CD4-positive, alpha-beta T cell treated with Interleukin-21 for 1 hour (primary cell): ENCODE data around the gene HEATR5A.
"Not testable (repeated sequence)": the region's sequence is repeated elsewhere in the genome, so short reads cannot be mapped to it uniquely, and the experiment has no call there.

Experiments
- DNase-seq: peaks from one replicate; pipeline ENCODE4 v3.0.0-alpha.2; 2020

HEATR5A gene

GRCh38 chr14:31320922-31321766 lies 99.2 kb downstream of the HEATR5A start:
- no peak for DNase-seq

GRCh38 chr14:31320216-31320615 lies 100.1 kb downstream of the HEATR5A start:
- no peak for DNase-seq

- DNase-seq: no peak
Measured at GRCh38 chr14:31319701-31320100, 100.6 kb downstream of the HEATR5A start.

GRCh38 chr14:31312934-31313333 lies 107.4 kb downstream of the HEATR5A start:
- no peak for DNase-seq

- not testable (repeated sequence) for DNase-seq
Measured at GRCh38 chr14:31312370-31312769, 108.0 kb downstream of the HEATR5A start.

GRCh38 chr14:31307618-31308017 lies 112.7 kb downstream of the HEATR5A start:
- no peak for DNase-seq

GRCh38 chr14:31307198-31307597 lies 113.2 kb downstream of the HEATR5A start:
- DNase-seq: no peak

GRCh38 chr14:31303654-31304053 lies 116.7 kb downstream of the HEATR5A start:
- no peak for DNase-seq

GRCh38 chr14:31300883-31301282 lies 119.5 kb downstream of the HEATR5A start:
- no peak for DNase-seq

- DNase-seq: no peak
Measured at GRCh38 chr14:31300296-31300695, 120.1 kb downstream of the HEATR5A start.

- DNase-seq: no peak
Measured at GRCh38 chr14:31297701-31298344, 122.5 kb downstream of the HEATR5A start.

GRCh38 chr14:31297112-31297511 lies 123.2 kb downstream of the HEATR5A start:
- no peak for DNase-seq

GRCh38 chr14:31294746-31295405 lies 125.5 kb downstream of the HEATR5A start:
- no peak for DNase-seq

GRCh38 chr14:31292937-31293616 lies 127.3 kb downstream of the HEATR5A start:
- no peak for DNase-seq

GRCh38 chr14:31291210-31291609 lies 129.1 kb downstream of the HEATR5A start:
- no peak for DNase-seq

- DNase-seq: no peak
Measured at GRCh38 chr14:31287294-31287972, 132.9 kb downstream of the HEATR5A start.

- DNase-seq: peak; percentile 11
Measured at GRCh38 chr14:31286456-31287293, 133.7 kb downstream of the HEATR5A start.

GRCh38 chr14:31283578-31284252 lies 136.6 kb downstream of the HEATR5A start:
- no peak for DNase-seq

- DNase-seq: no peak
Measured at GRCh38 chr14:31283153-31283552, 137.2 kb downstream of the HEATR5A start.

- no peak for DNase-seq
Measured at GRCh38 chr14:31280871-31281220, 139.5 kb downstream of the HEATR5A start.
